HuH-7.5 (cell line): Measurements from ENCODE around the gene KLF13.

Experiments
- DNase-seq: peaks from one replicate; pipeline ENCODE4 v3.0.0; 2011; ENCODE audit warnings: low spot score

The KLF13 gene

DNA sequence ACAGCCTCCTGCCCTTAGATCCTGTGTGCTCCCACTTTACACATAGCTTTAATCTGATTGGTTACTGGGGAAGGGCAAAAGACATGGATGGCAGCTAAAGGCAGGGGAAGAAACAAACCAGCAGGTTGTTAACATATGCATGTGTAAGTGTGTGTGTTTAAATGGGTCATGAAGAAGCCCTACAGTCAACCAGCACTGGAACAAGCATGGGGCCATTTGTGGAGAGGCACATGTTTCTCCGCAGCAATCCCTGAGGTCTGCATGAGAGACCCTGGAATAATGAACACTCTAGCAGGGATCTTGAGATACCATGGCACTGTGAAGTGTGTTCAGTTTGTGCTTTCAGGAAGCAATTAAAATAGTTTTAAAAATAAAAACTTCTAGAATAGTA is 6.0 kb downstream of the KLF13 start:
- DNase-seq: no peak

GRCh38 chr15:31333119-31333518 is 6.5 kb downstream of the KLF13 start:
- no peak for DNase-seq

GRCh38 chr15:31333820-31334219 is 7.2 kb downstream of the KLF13 start:
- no peak for DNase-seq

DNA sequence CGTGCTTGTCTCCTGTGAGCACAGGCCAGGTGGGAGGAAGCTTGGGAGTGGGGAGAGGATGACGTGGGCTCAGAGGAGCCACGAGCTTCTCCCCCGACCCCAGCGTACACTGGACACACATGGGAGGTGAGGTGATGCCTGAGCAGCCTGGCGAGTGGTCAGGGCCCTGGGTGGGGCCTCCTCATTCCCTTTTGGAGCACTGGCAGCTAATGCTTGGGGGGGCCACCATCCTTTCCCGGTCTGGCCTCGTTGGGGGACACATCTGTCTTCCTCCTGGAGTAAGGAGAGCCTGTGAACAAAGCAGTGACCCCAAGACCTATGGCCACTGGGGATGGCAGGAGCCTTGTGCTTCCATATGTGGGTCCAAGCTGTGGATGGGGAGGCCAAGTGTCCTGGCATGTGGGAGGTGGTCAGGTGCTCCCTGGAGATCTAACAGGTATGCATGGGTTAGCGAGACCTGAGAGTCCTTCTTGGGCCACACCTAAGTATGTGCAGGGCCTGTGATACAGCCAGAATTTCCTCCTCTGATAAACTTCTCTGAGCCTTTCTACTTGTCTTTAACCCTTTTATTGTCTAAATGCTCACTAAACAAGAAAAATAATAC is 9.5 kb downstream of the KLF13 start:
- DNase-seq: no peak

DNA sequence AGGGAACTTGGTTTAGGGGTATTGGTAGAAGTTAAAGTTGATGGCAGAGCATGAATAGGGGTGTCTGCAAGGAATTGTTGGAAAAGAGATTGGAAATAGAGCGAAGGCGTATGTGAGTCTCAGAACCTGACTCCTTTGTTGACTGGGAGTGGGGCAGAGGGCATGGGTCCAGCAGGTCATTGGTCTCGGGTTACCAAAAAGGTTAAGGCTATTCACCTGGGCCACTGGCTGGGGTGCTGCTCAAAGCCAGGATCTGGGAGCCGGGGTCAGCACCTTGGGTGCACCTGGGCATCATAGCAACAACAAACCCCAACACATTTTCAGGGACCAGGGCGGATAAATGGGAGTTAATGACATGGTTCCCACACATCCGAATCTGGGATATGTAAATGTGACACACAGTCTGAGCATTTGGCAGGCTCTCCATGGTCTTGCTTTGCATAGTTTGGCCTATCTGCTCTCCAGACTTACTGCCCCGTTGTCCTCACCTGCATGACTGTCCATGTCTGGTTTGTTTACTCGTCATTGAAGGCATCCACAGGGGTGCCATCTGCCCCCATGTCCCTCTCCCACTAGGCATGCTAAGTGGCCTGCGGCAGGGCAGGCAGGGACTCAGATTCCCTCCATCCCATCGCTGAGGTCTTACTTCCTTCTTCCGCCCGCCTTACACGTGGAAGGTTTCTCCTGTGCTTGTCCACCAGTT is 10.1 kb downstream of the KLF13 start:
- no peak for DNase-seq

GRCh38 chr15:31337352-31338031 is 10.9 kb downstream of the KLF13 start:
- no peak for DNase-seq

DNA sequence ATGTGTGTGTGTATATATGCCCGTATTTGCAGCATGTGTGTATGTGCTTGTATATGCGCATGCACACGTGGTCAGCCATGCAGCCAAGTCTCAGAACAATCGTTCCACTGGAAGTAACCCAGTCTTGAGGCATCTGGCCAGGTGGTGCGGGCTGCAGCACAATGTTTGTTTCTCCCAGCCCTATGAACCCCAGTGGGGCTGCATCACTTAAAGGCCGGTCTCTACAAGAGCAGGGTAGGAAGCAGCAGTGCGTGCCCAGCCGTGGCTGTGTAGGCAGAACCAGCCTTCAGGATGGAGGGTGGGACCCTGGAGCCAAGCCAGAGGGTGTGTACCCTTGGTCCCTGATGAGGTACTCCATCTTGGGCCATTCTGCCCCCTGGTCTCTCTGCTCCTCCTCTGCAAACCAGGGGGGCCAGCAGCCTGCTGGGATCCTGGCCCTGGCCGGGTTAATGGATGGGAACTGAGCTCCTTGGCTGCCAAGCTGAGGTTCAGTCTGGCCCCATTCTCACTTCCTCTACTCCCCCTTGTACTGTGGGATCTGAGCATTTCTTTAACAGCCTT is 11.8 kb downstream of the KLF13 start:
- no peak for DNase-seq

GRCh38 chr15:31338879-31339557 is 12.4 kb downstream of the KLF13 start:
- no peak for DNase-seq

GRCh38 chr15:31339558-31339895 is 12.9 kb downstream of the KLF13 start:
- DNase-seq: no peak

- DNase-seq: no peak
Observed at GRCh38 chr15:31340047-31340446, 13.4 kb downstream of the KLF13 start.

DNA sequence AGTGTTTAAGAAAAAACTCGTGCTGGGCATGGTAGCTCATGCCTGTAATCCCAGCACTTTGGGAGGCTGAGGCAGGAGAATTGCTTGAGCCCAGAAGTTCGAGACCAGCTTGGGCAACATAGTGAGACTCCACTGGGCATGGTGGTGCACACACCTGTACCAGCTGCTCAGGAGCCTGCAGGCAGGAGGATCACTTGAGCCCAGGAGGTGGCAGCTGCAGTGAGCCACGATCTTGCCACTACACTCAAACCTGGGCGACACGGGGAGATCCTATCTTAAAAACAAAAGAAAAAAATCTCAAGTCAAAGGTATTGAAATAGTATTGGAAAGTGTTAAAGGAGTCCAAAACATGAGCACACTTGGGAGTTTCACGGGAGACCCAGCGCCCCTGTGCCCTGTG is 14.0 kb downstream of the KLF13 start:
- DNase-seq: no peak

DNA sequence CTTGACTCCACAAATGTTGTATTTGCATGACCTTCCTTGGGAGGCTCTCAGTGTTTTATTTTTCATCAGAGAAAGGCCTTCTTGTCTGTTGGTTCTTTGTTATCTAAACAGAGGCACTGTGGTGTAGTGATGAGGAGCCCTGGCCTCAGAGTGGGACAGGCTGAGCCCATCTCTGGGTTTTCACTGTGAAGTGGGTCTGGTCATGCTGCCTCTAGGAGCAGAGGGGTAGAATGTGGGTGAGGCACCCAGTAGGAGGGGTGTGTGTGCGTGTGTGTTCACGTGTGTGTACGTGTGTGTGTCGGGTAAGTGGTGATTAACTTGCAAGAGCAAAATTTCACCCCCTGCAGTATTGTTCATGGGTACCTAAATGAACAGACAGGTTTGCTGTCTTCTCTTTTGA is 14.4 kb downstream of the KLF13 start:
- no peak for DNase-seq

DNA sequence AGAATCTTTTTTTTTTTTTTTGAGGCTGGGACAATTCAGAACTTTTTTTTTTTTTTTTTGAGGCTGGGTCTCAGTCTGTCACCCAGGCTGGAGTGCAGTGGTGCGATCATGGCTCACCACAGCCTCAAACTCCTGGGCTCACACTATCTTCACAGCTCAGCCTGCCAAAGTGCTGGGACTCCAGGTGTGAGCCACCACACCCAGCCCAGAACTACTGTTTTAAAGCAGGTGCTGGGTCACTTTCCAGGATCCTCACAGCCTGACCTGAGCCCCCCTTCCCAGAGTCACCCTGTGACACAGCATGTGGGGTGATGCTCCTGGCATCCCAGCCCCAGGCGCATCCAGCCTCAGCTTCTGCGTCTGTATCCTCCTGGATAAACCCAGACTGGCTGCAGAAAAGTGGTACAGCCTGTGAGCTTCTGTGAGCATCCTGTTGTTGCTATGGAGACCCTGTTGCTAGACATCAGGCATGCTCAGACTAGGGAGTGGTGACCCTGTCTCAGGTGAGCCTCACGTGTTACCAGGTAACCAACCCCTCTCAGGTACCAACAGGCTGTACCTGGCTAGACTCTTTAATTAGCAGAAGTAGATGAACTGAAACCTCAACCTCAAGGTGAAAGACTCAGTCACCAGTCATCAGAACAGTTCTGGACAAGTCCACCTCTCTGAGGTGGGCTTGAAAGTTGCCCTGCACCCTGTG is 15.0 kb downstream of the KLF13 start:
- no peak for DNase-seq

DNA sequence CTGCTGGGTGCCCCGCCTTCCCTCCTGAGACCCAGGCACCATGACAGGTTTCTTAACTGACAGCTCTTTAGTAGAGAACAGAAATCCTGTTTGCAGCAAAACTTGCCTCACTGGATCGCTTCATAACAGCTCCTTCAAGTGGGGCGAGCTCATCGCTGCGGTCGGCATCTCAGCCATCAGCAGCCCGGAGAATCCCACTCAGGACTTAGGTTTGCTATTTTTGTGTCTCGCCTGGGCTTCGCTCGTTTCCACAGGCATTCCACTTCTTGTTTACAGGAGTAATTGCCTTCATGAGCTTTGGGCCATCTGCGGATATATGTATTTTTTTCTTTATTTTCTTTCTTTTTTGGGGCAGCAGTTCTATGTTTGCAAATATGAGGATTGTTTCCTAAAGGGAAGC is 15.7 kb downstream of the KLF13 start:
- DNase-seq: no peak

DNA sequence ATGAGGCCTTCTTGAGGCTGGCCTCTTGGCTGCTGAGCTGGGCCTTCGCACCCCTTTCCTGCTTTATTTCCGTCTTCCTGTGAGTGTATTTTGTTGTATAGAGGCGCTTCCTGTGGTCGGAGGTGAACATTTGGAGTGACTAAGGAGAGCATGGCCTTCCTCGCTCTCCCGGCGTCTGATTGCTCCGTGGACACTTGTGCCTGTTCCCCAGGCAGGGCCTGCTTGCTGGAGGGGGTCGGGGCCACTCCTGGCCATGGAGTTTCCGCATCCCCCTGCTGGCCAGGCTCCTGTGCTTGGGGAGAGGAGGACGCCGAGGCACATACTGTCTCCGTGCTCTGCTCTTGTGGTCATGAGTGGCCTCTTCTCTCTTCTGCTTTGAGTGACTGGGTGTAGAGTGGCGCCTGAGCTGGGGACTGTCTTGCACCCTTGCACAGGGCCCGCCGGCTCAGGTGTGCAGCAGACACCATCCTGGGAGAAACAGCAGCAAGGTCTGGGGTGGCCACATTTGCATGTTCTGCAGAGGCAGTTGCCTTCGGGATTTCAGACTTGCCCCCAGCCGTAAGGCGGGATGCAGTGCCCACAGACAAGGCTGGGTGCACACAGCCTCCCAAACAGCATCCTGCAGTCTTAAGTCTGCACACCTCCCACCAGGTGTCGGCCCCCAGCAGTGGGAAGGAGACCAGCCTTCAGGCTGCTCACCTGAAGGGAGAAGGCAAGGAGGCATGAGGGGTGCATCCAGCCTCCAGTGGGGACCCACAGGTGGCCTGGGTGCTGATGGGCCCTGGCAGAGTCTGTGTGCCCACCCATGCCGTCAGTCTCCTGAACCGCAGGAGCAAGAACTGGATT is 16.4 kb downstream of the KLF13 start:
- no peak for DNase-seq

- DNase-seq: no peak
Observed at GRCh38 chr15:31343831-31344230, 17.2 kb downstream of the KLF13 start.

DNA sequence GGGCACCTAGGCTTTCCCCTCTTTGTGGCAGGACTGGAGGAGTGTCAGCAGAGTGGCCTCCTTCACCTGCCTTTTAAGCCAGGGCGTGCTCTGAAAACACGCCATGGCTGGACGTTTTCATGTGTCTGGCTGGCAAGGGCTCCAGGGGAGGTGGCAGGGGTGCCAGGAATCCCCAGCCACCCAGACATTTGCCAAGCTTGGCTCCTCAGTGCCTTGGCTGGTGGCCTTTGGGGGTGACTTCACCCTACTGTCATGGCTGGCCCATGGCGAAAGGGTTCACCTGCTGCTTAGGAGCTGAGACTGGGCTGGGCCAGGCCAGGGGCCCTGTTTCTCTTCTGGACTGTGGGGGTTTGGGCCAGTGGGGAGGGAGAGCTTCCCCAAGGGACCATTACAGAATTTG is 17.6 kb downstream of the KLF13 start:
- no peak for DNase-seq

DNA sequence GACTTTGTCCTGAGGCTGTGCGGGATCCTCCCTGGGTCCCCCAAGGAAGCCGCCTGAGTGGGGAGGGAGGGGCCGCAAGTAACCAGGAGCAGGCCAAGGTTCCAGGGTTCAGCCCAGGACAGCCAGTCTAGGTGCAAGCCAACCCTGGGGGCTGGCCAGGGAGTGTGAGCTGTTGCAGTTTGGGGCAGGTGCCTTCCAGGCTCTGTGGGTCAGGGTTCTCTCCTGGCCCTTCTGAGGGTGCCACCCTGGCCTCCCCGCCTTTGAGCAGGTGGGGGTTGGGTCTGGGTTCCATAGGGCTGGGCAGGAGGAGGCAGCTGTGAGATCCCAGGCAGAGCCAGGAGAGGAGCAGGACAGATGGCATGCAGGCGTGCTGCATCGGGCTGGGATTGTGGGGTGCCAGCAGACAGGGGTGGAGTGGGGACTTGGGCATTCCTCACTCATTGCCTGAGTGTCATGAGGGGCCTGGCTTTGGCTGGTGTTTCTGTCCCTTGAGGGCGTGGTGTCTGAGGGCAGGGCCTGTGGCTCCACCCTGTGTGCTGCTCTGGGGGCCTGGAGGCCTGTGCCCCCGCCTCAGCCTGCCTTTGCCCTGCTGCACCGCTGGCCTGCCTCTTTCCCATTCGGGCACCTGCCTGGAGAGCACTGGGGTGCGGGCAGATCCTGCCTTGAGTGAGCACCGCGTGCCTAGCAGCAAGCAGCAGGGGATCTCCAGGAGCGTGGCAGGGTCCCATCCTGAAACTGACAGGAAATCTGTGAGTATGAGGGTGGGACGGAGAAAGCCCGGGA is 18.4 kb downstream of the KLF13 start:
- no peak for DNase-seq

DNA sequence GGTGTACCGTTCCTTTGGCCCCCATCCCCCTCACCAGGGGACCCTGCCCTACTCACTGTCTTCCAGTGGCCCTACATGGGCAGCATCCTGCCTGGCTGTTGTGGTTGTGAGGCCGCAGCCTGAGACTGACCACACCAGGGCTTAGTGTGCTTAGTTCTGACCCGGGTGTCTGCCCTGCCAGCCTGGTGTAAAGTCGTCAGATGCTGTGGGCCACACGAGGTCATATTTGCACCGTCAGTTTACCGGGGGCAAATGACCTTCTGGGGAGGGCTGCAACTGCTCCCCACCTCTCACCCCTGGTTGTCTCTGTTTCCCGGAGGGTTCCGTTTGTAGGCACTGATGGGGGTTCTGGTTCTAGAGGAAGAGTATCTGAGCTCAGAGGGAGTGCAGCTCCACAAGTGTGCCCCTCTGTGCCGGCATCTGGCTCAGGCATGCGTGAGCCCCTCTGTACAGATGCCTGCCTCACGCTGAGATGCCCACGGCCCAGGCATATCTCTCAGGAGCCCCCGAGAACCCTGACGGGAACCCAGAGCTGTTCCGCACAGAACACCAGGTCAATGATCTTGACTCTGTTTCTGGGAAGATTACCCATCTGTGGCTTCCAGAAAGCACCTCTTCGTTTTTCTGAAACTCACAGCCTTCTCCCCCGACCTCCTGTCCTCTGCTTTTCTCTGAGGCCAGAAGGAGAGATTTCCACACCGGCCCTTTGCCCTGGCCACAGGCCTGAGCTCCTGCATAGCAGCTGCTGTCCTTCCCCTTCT is 19.2 kb downstream of the KLF13 start:
- DNase-seq: no peak
